ENCODE measurements around the gene NTRK2. TPM values are rescaled to one million over a fixed set of nuclear protein-coding genes. Genes with fewer than 3 reads are reported as not detected.

Gene NTRK2
- polyA plus RNA-seq, 1 donor (not counting 4 experiments of a cell fraction or from before 2014, with no cell fraction given): 0.08 TPM

- Histone ChIP-seq H3K9ac (ENCODE audit: control insufficient read depth, extremely low read depth, insufficient read depth, low read length) (no peak overlapping the region), H3K27ac (ENCODE audit: control insufficient read depth, insufficient read depth, low read length) (no peak overlapping the region), H3K36me3 (ENCODE audit: control insufficient read depth in 2 of 2, extremely low read depth in 1 of 2, insufficient read depth in 2 of 2, low read length in 2 of 2) (no peaks in the 10 kb centered on the region), H3K4me2 (ENCODE audit: control insufficient read depth, extremely low read depth, insufficient read depth, low read depth, low read length) (no peak overlapping the region), H3K4me1 (ENCODE audit: control insufficient read depth, extremely low read depth, insufficient read depth, low read length) (no peaks in the 10 kb centered on the region), H4K20me1 (ENCODE audit: control insufficient read depth, extremely low read depth, insufficient read depth, low read length) (no peaks in the 10 kb centered on the region), H2AFZ (ENCODE audit: control insufficient read depth, low read length) (no peak overlapping the region), H3K4me3 (ENCODE audit: control insufficient read depth in 2 of 3, extremely low read depth in 1 of 3, insufficient read depth in 2 of 3, low read depth in 1 of 3, low read length in 3 of 3) (no peak overlapping the region), H3K79me2 (ENCODE audit: control insufficient read depth, insufficient read depth, low read length) (no peaks in the 10 kb centered on the region), H3K9me3 (ENCODE audit: control insufficient read depth, low read depth, low read length) (no peaks in the 10 kb centered on the region), H3K27me3 (ENCODE audit: control insufficient read depth, extremely low read depth, insufficient read depth, low read length) (no peaks in the 10 kb centered on the region), H3K9me1 (ENCODE audit: control insufficient read depth, extremely low read depth, insufficient read depth, low read length) (no peaks in the 10 kb centered on the region)
- TF ChIP-seq CTCF (optimal IDR thresholded peaks at IDR 0.05 in 1 of 3, IDR thresholded peaks at IDR 0.05 in 1 of 3, conservative IDR thresholded peaks at IDR 0.05 in 1 of 3; ENCODE audit: extremely low read depth in 1 of 3, insufficient read depth in 2 of 3, low read length in 3 of 3): no peak
- FAIRE-seq (no peak), DNase-seq (ENCODE audit: low read depth, low spot score) (no peak)
- dilution Hi-C loops (cut with MboI; ENCODE audit: extremely low pct_ligation_motif_present, low sequenced_read_pairs): no loop called here
Measured at GRCh38 chr9:84655447-84655846, 14.1 kb upstream of the NTRK2 start.

- TF ChIP-seq EZH2 (IDR thresholded peaks at IDR 0.05; ENCODE audit: low read length) (no peak), CTCF (optimal IDR thresholded peaks at IDR 0.05 in 1 of 3, IDR thresholded peaks at IDR 0.05 in 1 of 3, conservative IDR thresholded peaks at IDR 0.05 in 1 of 3; ENCODE audit: extremely low read depth in 1 of 3, insufficient read depth in 2 of 3, low read length in 3 of 3) (no peak)
- Histone ChIP-seq H3K9ac (ENCODE audit: control insufficient read depth, extremely low read depth, insufficient read depth, low read length) (no peak overlapping the region), H3K27ac (ENCODE audit: control insufficient read depth, insufficient read depth, low read length) (no peak overlapping the region), H2AFZ (ENCODE audit: control insufficient read depth, low read length) (no peak overlapping the region), H3K4me3 (ENCODE audit: control insufficient read depth in 2 of 3, extremely low read depth in 1 of 3, insufficient read depth in 2 of 3, low read depth in 1 of 3, low read length in 3 of 3) (no peak overlapping the region), H3K36me3 (ENCODE audit: control insufficient read depth in 2 of 2, extremely low read depth in 1 of 2, insufficient read depth in 2 of 2, low read length in 2 of 2) (no peaks in the 10 kb centered on the region), H3K9me1 (ENCODE audit: control insufficient read depth, extremely low read depth, insufficient read depth, low read length) (no peaks in the 10 kb centered on the region), H3K9me3 (ENCODE audit: control insufficient read depth, low read depth, low read length) (no peaks in the 10 kb centered on the region), H3K79me2 (ENCODE audit: control insufficient read depth, insufficient read depth, low read length) (no peaks in the 10 kb centered on the region), H4K20me1 (ENCODE audit: control insufficient read depth, extremely low read depth, insufficient read depth, low read length) (no peaks in the 10 kb centered on the region), H3K27me3 (ENCODE audit: control insufficient read depth, extremely low read depth, insufficient read depth, low read length) (no peaks in the 10 kb centered on the region), H3K4me2 (ENCODE audit: control insufficient read depth, extremely low read depth, insufficient read depth, low read depth, low read length) (no peak overlapping the region), H3K4me1 (ENCODE audit: control insufficient read depth, extremely low read depth, insufficient read depth, low read length) (no peaks in the 10 kb centered on the region)
- DNase-seq (ENCODE audit: low read depth, low spot score): no peak
- FAIRE-seq: no peak
- dilution Hi-C loops (cut with MboI; ENCODE audit: extremely low pct_ligation_motif_present, low sequenced_read_pairs): no loop called here
Measured at GRCh38 chr9:84659313-84659712, 10.2 kb upstream of the NTRK2 start.
